OCI-LY1 (cell line): ENCODE measurements around the gene PCDH10.

ENCODE experiments used
- H2AFZ ChIP-seq: fragments of 200-600 bp; sonication (generic), shearing (Covaris generic); 2 replicates; pipeline ENCODE4 v1.6.0; 2014; ENCODE audit warnings: antibody characterized with exemption, mild to moderate bottlenecking, low read length
- H3F3A ChIP-seq: fragments of 200-600 bp; sonication (generic), shearing (Covaris generic); 2 replicates; pipeline ENCODE4 v1.6.0; 2014; ENCODE audit warnings: mild to moderate bottlenecking, antibody characterized with exemption, low read length, moderate library complexity; ENCODE audit not compliant: insufficient read depth
- H3K27ac ChIP-seq: fragments of 200-600 bp; sonication (generic); 2 replicates; pipeline ENCODE4 v1.5.1; 2014; ENCODE audit warnings: low read length, mixed run types, mild to moderate bottlenecking, low read depth; ENCODE audit not compliant: poor library complexity, severe bottlenecking
- H3K27me3 ChIP-seq: fragments of 200-600 bp; sonication (generic); 2 replicates; pipeline ENCODE4 v1.6.0; 2014; ENCODE audit warnings: antibody characterized with exemption, mild to moderate bottlenecking, low read length, moderate library complexity; ENCODE audit not compliant: insufficient read depth
- H3K36me3 ChIP-seq: fragments of 200-600 bp; sonication (generic); 2 replicates; pipeline ENCODE4 v1.6.1; 2014; ENCODE audit warnings: mild to moderate bottlenecking, antibody characterized with exemption, low read length, moderate library complexity, mixed read lengths; ENCODE audit not compliant: insufficient read depth
- H3K4me1 ChIP-seq: fragments of 200-600 bp; sonication (generic); 2 replicates; pipeline ENCODE4 v1.5.1; 2014; ENCODE audit warnings: mild to moderate bottlenecking, low read length, moderate library complexity; ENCODE audit not compliant: insufficient read depth, severe bottlenecking
- H3K4me2 ChIP-seq: fragments of 200-600 bp; sonication (generic), shearing (Covaris generic); 2 replicates; pipeline ENCODE4 v1.6.1; 2014; ENCODE audit warnings: low read length
- H3K4me3 ChIP-seq: fragments of 200-600 bp; sonication (generic); 2 replicates; pipeline ENCODE4 v1.5.1; 2014; ENCODE audit warnings: low read length, low read depth, mild to moderate bottlenecking, mixed read lengths; ENCODE audit not compliant: poor library complexity, severe bottlenecking
- H3K79me2 ChIP-seq: fragments of 200-600 bp; shearing (Covaris generic); 2 replicates; pipeline ENCODE4 v1.6.1; 2016; ENCODE audit warnings: mixed run types, low read length, mixed read lengths; ENCODE audit not compliant: insufficient read depth
- H3K9ac ChIP-seq: fragments of 200-600 bp; sonication (generic), shearing (Covaris generic); 2 replicates; pipeline ENCODE4 v1.6.1; 2014; ENCODE audit warnings: mild to moderate bottlenecking, low read length, mixed read lengths
- H3K9me2 ChIP-seq: fragments of 200-600 bp; sonication (generic), shearing (Covaris generic); 2 replicates; pipeline ENCODE4 v1.6.1; 2014; ENCODE audit warnings: low read depth, mild to moderate bottlenecking, low read length, mixed read lengths
- H3K9me3 ChIP-seq: fragments of 200-600 bp; shearing (Covaris generic); 2 replicates; pipeline ENCODE4 v1.6.1; 2014; ENCODE audit warnings: low read length, mixed read lengths
- H4K20me1 ChIP-seq: fragments of 200-600 bp; sonication (generic), shearing (Covaris generic); 2 replicates; pipeline ENCODE4 v1.6.0; 2016; ENCODE audit warnings: mild to moderate bottlenecking, low read length; ENCODE audit not compliant: insufficient read depth
- CTCF ChIP-seq: fragments of 200-600 bp; sonication (generic), shearing (Covaris generic); IDR thresholded peaks from 2 replicates; pipeline ENCODE4 v1.5.1; 2017; ENCODE audit warnings: mild to moderate bottlenecking, antibody characterized with exemption, low read length, moderate library complexity, mixed read lengths
- EZH2 ChIP-seq: fragments of 200-600 bp; sonication (generic), shearing (Covaris generic); IDR thresholded peaks from 2 replicates; pipeline ENCODE4 v1.8.0; 2017; ENCODE audit warnings: borderline replicate concordance, mixed run types, mild to moderate bottlenecking, antibody characterized with exemption, low read length, moderate library complexity, mixed read lengths

Gene PCDH10

GRCh38 chr4:133162941-133163340 is 13.8 kb downstream of the PCDH10 start:
- Histone ChIP-seq H3K36me3 (no peaks in the 10 kb centered on the region), H3K9ac (no peak overlapping the region), H3K4me3 (no peak overlapping the region), H3K79me2 (no peaks in the 10 kb centered on the region), H3K27ac (no peak overlapping the region), H3K9me3 (no peaks in the 10 kb centered on the region), H3K4me2 (no peak overlapping the region), H3K4me1 (peaks cover 9% of the 10 kb centered on the region), H3K27me3 (no peaks in the 10 kb centered on the region), H3F3A (no peaks in the 10 kb centered on the region), H3K9me2 (no peaks in the 10 kb centered on the region), H4K20me1 (no peaks in the 10 kb centered on the region), H2AFZ (peak overlapping the region; percentile 66)
- TF ChIP-seq EZH2 (no peak), CTCF (no peak)

GRCh38 chr4:133178956-133179355 is 29.9 kb downstream of the PCDH10 start:
- Histone ChIP-seq H3K9ac (no peak overlapping the region), H3K9me3 (no peaks in the 10 kb centered on the region), H3K27ac (no peak overlapping the region), H3K36me3 (no peaks in the 10 kb centered on the region), H3F3A (no peaks in the 10 kb centered on the region), H4K20me1 (no peaks in the 10 kb centered on the region), H3K9me2 (no peaks in the 10 kb centered on the region), H3K4me3 (no peak overlapping the region), H3K79me2 (no peaks in the 10 kb centered on the region), H3K4me1 (peaks cover 7% of the 10 kb centered on the region), H2AFZ (0 out of 2 replicates have a peak overlapping the region, but pooled peaks have one; percentile 7), H3K4me2 (no peak overlapping the region), H3K27me3 (no peaks in the 10 kb centered on the region)
- no peak for TF ChIP-seq EZH2
- TF ChIP-seq CTCF: no peak

GRCh38 chr4:133186210-133186609 is 37.1 kb downstream of the PCDH10 start:
- Histone ChIP-seq H4K20me1 (no peaks in the 10 kb centered on the region), H3K4me2 (no peak overlapping the region), H3K4me1 (peaks cover 36% of the 10 kb centered on the region), H3F3A (no peaks in the 10 kb centered on the region), H3K27me3 (no peaks in the 10 kb centered on the region), H2AFZ (no peak overlapping the region), H3K9ac (no peak overlapping the region), H3K4me3 (no peak overlapping the region), H3K9me2 (no peaks in the 10 kb centered on the region), H3K9me3 (no peaks in the 10 kb centered on the region), H3K36me3 (no peaks in the 10 kb centered on the region), H3K27ac (no peak overlapping the region), H3K79me2 (no peaks in the 10 kb centered on the region)
- TF ChIP-seq CTCF (no peak), EZH2 (no peak)
